NCI-H2196 treated with DMSO at 0.1 percent for 48 hours (cell line): Measurements from ENCODE around the gene SLC31A2.
"Not testable (repeated sequence)": the region's sequence is repeated elsewhere in the genome, so short reads cannot be mapped to it uniquely, and the experiment has no call there.

ENCODE experiments used
- DNase-seq: peaks from one replicate; lab custom pipeline; 2025; ENCODE audit not compliant: unreplicated experiment; lab: John Stamatoyannopoulos, UW

Gene SLC31A2, protein sequence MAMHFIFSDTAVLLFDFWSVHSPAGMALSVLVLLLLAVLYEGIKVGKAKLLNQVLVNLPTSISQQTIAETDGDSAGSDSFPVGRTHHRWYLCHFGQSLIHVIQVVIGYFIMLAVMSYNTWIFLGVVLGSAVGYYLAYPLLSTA

DNA sequence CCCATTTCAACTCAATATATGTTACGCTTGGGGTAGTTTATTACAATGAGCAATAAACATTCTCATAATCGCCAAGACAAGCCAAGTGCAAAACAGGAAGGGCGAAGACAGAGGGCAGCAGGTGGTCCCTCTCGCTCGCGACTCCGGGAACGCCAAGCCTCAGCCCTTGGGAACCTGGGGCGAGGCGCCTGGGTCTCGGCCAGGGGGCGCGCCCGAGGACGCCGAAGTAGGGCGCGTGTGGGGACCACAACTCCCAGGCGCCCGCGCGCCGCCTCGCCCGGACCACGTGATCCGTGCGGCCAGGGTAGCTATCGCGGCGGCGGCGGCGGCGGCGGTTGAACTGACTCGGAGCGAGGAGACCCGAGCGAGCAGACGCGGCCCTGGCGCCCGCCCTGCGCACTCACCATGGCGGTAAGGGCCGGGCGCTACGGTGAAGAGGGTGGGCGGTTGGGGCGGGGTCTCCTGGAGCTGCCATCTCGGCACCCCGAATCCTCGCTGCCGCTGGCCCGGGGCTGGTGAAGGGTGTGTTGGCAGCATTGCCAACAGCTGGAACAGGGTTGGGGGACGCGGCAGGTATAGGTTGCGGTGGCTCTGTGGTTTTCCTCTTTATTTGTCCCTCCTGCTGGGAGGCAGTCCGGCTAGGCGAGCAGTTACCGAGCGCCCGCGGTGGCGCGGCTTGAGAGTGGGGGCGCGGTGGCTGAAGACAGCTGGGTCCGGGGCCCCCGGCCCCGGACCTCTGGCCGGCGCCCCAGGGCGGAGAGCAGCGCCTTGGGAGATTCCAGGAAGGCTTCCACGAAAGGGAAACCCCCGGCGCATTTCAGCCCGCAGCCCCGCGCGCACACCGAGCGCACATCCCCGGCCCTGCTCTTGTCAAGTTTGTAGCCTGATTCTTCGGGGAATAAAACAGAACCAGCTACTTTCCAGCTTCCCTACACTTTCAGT, at the start of gene SLC31A2:
SLC31A2 (plus strand) TSS at position 338 of the 942 bp plus-strand sequence; CDS start at position 406, 68 bp downstream.
- DNase-seq: peak; percentile 75

DNA sequence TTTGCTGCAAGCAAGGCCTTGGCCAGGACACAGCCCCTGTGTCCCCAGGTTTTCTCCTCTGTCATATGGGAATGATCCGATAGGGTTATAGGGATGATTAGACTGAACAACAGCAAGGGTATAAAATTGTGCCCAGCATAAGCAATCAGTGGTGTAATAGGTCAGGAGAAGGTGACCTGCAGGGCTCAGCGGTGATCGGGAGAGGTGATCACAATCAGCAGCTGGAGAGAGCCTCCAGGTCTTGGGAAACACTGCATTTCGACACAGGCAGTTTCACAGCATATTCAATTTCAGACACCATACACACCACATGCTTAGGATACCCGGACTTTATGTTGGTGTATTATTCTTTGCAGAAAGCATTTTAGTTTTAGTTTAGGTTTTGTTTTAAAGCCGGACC, 45.5 kb upstream of the SLC31A2 start:
- not testable (repeated sequence) for DNase-seq

DNA sequence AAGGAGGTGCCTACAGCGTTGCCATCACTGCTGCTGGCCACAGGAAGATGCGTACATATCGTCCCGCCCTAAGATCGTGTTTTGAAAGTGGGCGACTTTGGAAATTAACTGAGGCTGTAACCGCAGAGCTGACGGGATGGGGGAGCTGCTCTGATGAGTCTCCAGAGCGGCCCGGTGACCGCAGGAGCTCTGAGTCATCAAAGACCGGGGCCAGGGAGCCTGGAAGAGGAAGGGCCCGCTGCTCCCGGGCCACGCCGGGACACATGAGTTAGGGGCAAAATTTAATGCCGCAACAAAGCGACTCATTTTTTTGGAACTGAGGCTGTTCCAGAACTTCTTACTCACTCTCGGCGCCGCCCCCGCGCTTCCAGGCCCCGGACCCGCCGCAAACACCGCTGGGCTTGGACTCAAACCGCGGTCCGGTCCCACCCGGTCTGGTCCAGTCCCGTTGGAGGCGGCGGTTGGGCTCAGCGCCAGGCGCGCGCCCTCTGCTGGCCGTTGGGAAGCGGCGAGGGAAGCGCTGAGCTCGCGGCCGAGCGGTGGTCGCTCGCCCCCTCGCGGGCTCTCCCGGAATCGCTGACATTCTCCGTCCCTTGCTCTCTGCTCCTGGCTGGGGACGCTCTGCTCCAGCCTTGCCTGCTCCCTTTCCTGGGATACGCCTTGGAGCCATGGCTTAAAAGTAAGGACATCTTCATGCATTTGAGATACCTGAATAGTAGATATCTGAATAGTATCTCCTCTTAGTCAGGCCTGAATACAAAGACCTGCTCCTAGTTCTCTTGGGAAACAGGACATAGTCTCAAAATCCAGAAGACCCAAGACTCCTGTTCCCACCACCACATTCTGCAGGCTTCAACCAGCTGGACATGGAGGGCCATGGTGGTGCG, 39.5 kb upstream of the SLC31A2 start:
- not testable (repeated sequence) for DNase-seq

DNA sequence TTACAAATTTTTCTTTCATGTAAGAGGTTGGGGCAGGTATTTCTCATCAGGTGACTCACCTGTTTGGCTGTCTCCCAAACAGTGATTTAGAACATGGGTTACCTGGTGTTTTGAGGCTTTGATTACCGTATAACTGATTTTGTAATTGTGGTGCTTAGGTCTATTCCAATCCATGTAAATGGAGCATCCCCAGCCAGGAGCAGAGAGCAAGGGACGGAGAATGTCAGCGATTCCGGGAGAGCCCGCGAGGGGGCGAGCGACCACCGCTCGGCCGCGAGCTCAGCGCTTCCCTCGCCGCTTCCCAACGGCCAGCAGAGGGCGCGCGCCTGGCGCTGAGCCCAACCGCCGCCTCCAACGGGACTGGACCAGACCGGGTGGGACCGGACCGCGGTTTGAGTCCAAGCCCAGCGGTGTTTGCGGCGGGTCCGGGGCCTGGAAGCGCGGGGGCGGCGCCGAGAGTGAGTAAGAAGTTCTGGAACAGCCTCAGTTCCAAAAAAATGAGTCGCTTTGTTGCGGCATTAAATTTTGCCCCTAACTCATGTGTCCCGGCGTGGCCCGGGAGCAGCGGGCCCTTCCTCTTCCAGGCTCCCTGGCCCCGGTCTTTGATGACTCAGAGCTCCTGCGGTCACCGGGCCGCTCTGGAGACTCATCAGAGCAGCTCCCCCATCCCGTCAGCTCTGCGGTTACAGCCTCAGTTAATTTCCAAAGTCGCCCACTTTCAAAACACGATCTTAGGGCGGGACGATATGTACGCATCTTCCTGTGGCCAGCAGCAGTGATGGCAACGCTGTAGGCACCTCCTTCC, 37.9 kb upstream of the SLC31A2 start:
- DNase-seq: not testable (repeated sequence)

DNA sequence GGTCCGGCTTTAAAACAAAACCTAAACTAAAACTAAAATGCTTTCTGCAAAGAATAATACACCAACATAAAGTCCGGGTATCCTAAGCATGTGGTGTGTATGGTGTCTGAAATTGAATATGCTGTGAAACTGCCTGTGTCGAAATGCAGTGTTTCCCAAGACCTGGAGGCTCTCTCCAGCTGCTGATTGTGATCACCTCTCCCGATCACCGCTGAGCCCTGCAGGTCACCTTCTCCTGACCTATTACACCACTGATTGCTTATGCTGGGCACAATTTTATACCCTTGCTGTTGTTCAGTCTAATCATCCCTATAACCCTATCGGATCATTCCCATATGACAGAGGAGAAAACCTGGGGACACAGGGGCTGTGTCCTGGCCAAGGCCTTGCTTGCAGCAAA, 32.0 kb upstream of the SLC31A2 start:
- not testable (repeated sequence) for DNase-seq

DNA sequence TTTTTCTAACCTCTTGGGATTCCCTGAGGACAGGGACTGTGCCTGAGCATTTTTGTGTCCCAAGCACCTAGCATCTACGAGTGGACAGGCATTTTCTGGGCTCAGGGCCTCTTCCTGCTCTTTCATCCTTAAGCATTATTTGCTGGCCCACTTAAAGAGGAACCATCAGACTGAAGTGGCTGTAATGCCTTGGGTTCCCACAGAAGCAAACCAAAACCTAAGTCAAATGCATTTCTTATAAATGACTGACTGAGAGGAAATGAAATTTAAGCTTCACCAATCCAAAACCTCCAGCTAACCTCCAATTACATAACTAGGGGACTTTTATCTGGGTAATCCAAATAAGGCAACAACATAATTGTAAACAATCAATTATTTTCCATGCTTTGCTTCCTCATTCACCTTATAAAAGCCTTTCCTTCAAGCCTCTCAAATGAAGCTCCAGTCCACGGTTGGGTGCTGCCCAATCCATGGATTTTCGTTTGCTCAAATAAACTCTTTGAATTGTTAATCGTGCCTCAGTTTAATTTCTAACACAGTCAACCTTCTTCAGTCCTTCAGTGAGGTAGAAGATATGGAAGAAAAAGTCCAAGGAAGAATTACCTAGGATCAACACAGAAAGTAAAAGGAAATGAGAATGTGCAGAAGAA, 25.3 kb upstream of the SLC31A2 start:
- no peak for DNase-seq

DNA sequence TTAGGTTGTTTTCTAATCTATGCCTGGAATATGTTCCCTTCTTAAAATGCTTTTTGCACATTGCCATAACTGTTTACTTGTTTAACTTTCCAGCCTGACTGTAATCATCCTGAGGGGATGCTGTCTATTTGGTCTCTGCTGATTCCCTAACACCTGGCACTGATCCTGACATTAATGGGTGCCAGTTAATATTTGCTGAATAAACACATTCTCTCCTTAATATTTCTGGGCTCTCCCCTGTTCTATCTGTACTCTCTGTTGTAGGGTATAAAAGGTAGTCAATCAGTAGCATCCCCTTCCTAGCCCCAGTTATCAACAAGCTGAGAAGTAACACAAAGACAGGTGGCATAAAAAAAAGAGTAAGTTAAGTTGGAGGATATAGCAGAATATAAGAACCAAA, 21.3 kb upstream of the SLC31A2 start:
- DNase-seq: no peak

DNA sequence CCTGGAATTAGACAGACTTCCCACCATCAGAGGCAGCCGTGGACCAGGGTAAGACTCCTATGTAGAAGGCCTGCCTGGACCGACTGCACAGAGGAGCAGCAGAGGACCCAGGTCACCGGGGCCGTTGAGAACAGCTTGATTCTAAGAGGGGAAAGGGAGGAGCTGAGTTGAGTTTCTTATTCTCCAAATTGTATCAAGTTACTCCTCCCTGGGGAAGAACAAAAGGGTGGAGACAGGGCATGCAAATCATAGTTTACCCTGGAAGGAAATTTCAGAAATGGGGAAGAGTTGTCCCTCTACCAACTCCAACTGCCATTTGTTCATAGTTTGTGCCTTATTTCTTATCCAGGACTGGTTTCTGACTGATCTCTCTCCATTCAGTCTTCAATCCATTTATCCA, 20.9 kb upstream of the SLC31A2 start:
- no peak for DNase-seq

DNA sequence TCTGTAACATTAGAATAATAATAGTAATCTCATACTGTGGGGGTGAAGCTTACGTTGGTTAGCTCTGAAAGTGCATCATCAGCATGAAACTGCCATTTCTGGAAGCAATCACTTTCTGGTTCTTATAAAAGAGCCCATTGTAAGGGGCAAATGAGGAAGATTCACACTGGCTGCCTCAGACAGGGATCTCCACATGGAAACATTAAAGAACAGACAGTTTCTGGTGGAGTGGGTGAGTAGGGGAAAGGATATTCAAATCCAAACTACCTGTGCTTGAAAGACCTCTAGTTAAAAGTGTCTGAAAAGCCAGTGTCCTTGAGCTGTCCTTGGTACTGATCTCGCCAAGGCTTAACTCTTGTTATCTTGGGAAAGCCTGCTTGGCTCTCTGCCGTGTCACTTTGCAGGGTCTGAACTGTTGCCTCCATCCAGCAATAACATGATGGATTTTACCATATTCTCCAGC, 19.1 kb upstream of the SLC31A2 start:
- DNase-seq: no peak

DNA sequence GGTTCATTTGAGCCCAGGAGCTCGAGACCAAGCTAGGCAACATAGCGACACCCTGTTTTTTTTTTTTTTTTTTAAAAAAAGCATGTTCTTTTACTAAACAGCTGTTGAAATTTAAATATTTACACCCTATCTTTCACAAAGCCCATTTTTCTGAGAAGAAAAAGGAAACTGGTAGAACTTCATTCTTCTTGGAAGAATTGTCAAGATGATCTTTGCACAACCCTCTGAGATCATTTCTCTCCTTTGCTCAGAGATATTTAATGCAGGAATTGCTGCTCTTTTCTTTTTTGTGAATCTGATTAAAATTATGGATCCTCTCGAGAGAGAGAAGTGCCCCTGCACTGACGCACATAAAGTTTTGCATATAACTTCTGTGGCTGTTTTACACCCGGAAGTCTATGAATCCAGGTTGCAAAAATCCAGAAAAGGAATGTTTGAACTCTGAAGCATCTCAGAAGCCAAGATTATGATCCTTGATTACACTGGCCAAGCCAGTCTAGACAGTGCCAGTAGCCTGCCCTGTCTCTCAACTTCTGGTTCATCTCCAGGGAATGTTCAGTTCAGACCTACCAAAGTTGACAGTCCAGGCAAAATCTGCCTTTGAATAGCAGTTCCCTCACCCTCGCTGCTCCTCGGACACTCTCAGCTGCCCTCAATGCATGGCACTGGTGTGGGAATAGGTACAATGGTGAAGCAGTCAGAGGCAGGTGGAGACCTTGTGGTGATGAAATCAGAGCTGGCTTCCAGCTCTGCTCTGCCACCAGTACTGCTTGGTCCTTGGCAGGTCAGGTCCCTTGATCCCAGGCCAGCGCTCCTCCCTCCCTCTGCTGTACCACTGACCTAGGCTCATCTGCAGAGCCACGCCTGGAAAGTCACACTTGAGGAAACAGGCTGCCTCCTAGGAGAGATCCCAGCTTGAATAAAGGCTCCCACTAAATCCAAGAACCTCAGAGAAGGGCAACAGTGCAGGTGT, 13.3 kb upstream of the SLC31A2 start:
- peak; percentile 11 for DNase-seq

DNA sequence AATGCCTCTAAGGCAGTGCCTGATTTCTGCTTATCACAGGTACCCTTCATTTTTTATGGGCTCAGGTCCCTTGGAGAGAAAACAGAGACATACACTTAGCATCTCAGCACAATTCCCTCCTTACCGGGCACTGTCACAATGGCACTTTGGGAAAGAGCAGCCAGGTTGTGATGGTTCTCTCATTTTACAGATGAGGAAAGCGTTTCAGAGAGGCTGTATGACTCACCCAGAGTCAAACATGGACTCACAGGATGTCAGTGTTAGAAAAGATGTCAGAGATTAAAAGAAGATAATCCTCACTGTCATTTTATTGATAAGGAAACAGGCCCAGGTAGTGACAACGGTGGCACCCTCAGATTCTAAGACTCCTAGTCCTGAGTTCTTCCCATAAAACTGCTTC, 12.0 kb upstream of the SLC31A2 start:
- no peak for DNase-seq

DNA sequence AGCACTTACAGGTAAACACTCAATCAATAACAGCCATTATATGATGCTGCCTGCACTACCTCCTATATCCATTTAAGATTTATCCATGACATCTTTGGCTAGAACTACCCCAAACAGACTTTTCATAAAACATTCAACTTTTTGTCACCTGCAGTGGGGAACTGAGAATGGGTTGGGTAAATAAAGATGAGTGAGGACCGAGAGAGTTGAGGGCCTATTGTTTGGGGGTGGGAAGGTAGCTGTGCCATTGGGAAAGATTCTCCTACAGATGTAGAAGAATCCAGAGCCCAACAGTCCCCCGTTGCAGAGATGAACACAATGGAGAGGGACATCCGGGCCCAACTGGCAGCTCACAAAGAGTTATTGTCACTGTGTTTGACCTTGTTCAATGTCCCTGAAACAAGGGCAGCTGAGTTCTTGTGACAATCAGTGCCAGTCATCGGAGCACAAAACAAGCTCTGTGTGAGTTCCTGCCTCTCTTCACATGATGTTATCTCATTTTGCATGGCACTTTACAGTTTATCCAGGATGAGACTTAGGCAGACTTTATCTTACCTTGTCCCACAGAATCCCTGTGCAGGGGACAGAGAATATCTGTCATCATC, 11.5 kb upstream of the SLC31A2 start:
- DNase-seq: no peak

DNA sequence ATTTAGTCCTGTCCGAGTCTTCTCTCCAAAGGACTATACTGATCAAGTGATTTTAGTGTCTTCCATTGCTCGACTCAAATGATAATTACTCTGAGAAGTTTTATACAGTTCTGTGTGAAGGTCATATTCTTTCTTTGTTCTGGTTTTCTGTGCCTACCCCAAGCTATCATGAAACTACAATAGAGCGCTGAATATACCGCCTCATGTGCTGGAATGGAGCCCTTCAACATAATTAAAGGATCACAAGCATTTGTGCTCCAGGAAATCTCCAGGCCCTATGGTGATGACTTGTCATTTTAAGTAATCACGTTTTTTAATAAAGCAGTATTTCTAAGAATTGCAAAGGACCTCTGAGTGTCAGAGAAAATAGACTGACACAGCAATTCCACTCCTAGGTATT, 10.9 kb upstream of the SLC31A2 start:
- DNase-seq: no peak

DNA sequence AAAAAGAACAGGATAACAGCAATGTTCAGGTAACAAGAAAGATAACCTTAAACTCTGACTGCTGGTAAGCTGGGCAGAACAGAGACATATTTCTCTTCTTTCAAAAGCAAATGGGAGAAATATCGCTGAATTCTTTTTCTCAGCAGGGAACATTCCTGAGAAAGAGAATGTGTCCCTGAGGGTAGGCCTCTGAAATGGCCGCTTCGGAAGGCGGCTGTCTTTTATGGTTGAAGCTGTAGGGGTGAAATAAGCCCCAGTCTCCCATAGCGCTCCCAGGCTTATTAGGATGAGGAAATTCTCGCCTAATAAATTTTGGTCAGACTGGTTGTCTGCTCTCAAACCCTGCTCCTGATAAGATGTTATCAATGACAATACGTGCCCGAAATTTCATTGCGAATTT, 9.9 kb upstream of the SLC31A2 start:
- DNase-seq: not testable (repeated sequence)

DNA sequence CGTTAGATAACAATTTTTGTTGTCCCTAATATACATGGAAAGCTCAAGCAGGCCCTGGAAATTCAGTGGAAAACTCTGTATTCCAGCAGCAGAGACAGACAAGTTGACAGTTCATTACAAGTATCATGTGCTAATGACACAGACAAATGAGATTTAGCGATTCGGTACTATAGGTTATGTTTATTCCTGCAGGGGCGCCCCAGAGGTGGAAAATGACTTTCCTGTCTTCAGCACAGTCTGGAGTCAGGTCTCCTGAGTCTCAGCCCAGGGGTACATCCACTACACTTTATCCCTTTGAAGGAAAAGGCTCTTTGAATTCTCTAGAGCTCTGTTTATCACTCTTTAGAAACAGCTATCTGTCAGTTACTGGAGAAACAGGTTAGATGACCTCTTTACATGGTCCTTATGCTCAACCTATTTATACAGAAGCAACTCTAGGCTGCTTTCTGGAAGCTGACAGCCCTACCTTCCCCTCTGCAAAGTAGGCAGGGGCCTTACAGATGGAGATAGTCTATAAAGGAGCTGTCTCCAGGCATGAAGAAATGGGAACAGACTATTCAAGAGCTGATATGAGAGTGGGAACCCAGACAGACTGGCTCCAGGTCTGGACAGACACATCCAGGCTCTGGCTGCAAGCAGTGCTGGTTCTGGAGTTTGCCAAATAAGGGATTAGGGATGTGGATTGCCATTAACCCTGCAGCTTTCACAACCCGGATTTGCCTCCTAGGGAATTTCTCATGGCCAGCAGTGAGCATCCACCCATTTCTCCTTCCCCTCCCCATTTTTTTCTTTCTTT, 7.2 kb upstream of the SLC31A2 start:
- no peak for DNase-seq

DNA sequence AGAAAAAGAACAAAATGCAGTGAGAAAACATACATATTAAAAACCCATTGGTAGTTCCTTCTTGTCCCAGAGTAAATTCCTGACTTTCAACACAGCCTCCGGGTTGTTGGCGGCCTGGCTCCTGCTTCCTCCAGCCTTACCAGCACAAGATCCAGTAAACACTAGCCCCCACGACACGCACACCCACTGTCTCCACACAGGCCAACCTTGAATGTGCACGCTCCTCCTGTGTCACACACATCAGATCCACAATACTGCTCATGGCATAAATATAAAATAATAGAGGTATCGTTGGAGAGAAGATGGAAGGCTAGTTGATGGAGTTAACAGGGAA, 2.5 kb upstream of the SLC31A2 start:
- DNase-seq: no peak

DNA sequence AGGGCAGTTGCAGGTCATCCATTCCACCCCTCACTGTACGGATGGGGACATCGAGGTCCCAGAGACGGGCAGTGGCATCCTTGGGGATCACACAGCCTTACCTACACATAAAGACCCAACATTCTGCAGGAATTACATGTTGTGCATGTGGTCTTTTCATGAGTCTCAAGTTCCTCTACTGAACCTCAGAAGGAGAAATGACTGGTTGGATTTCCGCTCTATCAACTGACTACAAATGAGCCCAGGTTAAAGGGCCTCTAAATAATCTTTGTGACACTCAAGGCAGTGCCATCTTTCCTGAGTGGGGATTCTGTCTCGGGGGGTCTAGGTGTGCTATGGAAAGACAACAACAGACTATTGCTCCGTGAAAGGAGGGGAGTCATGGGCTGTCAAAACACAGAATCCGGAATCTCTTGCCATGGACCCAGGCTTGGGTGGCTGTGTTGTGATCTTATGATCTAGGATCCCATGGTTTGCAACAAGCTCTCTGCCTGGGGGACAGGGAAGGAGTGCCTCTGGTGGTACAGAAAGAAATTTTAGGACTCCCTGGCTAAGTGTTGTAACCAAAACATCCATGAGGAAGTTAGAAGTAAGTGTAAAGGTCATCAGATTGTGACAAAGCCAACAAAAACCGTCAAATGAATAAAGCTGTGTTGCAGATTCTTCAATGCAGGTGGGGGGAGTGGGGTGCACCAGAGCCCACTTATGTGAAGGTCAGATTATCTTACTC, 1.9 kb upstream of the SLC31A2 start:
- DNase-seq: no peak
